HG03520 (cell line): ENCODE results near the gene PLAC8.
"Not testable (repeated sequence)": the region's sequence is repeated elsewhere in the genome, so short reads cannot be mapped to it uniquely, and the experiment has no call there.

Experiments
- ATAC-seq: cut with Tn5 transposase; IDR thresholded peaks from one replicate; pipeline ENCODE4 v1.9.1; 2021; ENCODE audit warnings: mild to moderate bottlenecking, moderate library complexity; ENCODE audit not compliant: unreplicated experiment

Gene PLAC8

GRCh38 chr4:83112678-83113428 is 1.7 kb downstream of the PLAC8 start:
- ATAC-seq = no peak

GRCh38 chr4:83112231-83112630 is 2.3 kb downstream of the PLAC8 start:
- ATAC-seq = peak; percentile 31

- ATAC-seq = not testable (repeated sequence)
Measured at GRCh38 chr4:83111751-83112141, 2.8 kb downstream of the PLAC8 start.

- ATAC-seq = no peak
Measured at GRCh38 chr4:83110970-83111750, 3.4 kb downstream of the PLAC8 start.

GRCh38 chr4:83110223-83110945 is 4.1 kb downstream of the PLAC8 start:
- ATAC-seq = peak; percentile 74

- ATAC-seq = peak; percentile 19
Measured at GRCh38 chr4:83109480-83110222, 4.9 kb downstream of the PLAC8 start.

- ATAC-seq = no peak
Measured at GRCh38 chr4:83108101-83108861, 6.2 kb downstream of the PLAC8 start.

- no peak for ATAC-seq
Measured at GRCh38 chr4:83107631-83108030, 6.9 kb downstream of the PLAC8 start.

GRCh38 chr4:83104991-83105390 is 9.5 kb downstream of the PLAC8 start:
- no peak for ATAC-seq

- no peak for ATAC-seq
Measured at GRCh38 chr4:83096397-83096796, 18.1 kb downstream of the PLAC8 start.

GRCh38 chr4:83093060-83093640 is 21.4 kb downstream of the PLAC8 start:
- no peak for ATAC-seq

- ATAC-seq = no peak
Measured at GRCh38 chr4:83089410-83090157, 24.9 kb downstream of the PLAC8 start.

GRCh38 chr4:83084956-83085355 is 29.6 kb downstream of the PLAC8 start:
- not testable (repeated sequence) for ATAC-seq

GRCh38 chr4:83083925-83084475 is 30.5 kb downstream of the PLAC8 start:
- no peak for ATAC-seq

- ATAC-seq = no peak
Measured at GRCh38 chr4:83082777-83083176, 31.8 kb downstream of the PLAC8 start.

GRCh38 chr4:83080561-83080960 is 34.0 kb downstream of the PLAC8 start:
- ATAC-seq = no peak

GRCh38 chr4:83075311-83076095 is 39.0 kb downstream of the PLAC8 start:
- ATAC-seq = no peak

GRCh38 chr4:83074783-83075182 is 39.7 kb downstream of the PLAC8 start:
- not testable (repeated sequence) for ATAC-seq
